ENCODE results near the gene HIGD2A.

Gene HIGD2A

GRCh38 chr5:176388444-176389134 lies at the start of gene HIGD2A, which contains the start of gene NOP16:
Gene HIGD2A (plus strand): TSS chr5:176388751. CDS start chr5:176388820, 69 bp downstream.
Gene NOP16 (minus strand): TSS chr5:176388598. CDS start chr5:176388539, 59 bp downstream.
- peak; percentile 91 to 100 (median 98) for DNase-seq

GRCh38 chr5:176339304-176339703 lies 49.2 kb upstream of the HIGD2A start:
- no peak for DNase-seq

- DNase-seq, result no peak
Observed at GRCh38 chr5:176341325-176342157, 47.0 kb upstream of the HIGD2A start.

GRCh38 chr5:176342158-176342483 lies 46.4 kb upstream of the HIGD2A start:
- no peak for DNase-seq

- no peak for DNase-seq
Observed at GRCh38 chr5:176342766-176343458, 45.6 kb upstream of the HIGD2A start.

- DNase-seq, result no peak
Observed at GRCh38 chr5:176350416-176350815, 38.1 kb upstream of the HIGD2A start.

- DNase-seq, result no peak
Observed at GRCh38 chr5:176352116-176352878, 36.3 kb upstream of the HIGD2A start.

- DNase-seq, result no peak
Observed at GRCh38 chr5:176353533-176353932, 35.0 kb upstream of the HIGD2A start.

- no peak for DNase-seq
Observed at GRCh38 chr5:176355400-176356178, 33.0 kb upstream of the HIGD2A start.

GRCh38 chr5:176356179-176356566 lies 32.4 kb upstream of the HIGD2A start:
- no peak for DNase-seq

- no peak for DNase-seq
Observed at GRCh38 chr5:176359658-176360057, 28.9 kb upstream of the HIGD2A start.

GRCh38 chr5:176360894-176361436 lies 27.6 kb upstream of the HIGD2A start:
- DNase-seq, result peak in 13 of 56 donors; percentile 26 to 67 (median 42)

GRCh38 chr5:176361437-176362232 lies 26.9 kb upstream of the HIGD2A start, which contains the start of gene KIAA1191:
Gene KIAA1191 (minus strand): TSS chr5:176361764. CDS start chr5:176359508, 2,256 bp downstream.
- DNase-seq, result peak; percentile 21 to 96 (median 88)

- DNase-seq, result no peak
Observed at GRCh38 chr5:176362233-176362490, 26.4 kb upstream of the HIGD2A start.

- peak in 3 of 56 donors; percentile 31 to 39 (median 37) for DNase-seq
Observed at GRCh38 chr5:176364765-176365350, 23.7 kb upstream of the HIGD2A start.

GRCh38 chr5:176365351-176366231 lies 23.0 kb upstream of the HIGD2A start, which contains the start of gene ARL10:
Gene ARL10 (plus strand): TSS chr5:176365487. CDS start chr5:176365564, 77 bp downstream.
- peak in 49 of 56 donors; percentile 15 to 78 (median 50) for DNase-seq

- DNase-seq, result peak in 3 of 56 donors; percentile 41 to 55 (median 46)
Observed at GRCh38 chr5:176366232-176366894, 22.2 kb upstream of the HIGD2A start.

All from nucleus accumbens (tissue), 56 donors.